Smooth muscle cell (in vitro differentiated cells): ENCODE results near the gene S100G. TPM values are rescaled to one million over a fixed set of nuclear protein-coding genes. Genes with fewer than 3 reads are reported as not detected.

Source experiments
- DNase-seq: peaks from one replicate; lab custom pipeline; 2025; ENCODE audit not compliant: unreplicated experiment; lab: John Stamatoyannopoulos, UW
- H2AFZ ChIP-seq: fragments of 200-600 bp; sonication (generic); 2 replicates; pipeline ENCODE4 v1.6.0; 2016; ENCODE audit warnings: antibody characterized with exemption, low read depth, mild to moderate bottlenecking
- H3F3A ChIP-seq: fragments of 200-600 bp; sonication (generic); 2 replicates; pipeline ENCODE4 v1.6.0; 2017; ENCODE audit warnings: antibody characterized with exemption, low read depth
- H3K27ac ChIP-seq: fragments of 200-600 bp; sonication (generic); 2 replicates; pipeline ENCODE4 v1.5.1; 2016; ENCODE audit warnings: low read depth, mild to moderate bottlenecking
- H3K27me3 ChIP-seq: fragments of 200-600 bp; sonication (generic); 2 replicates; pipeline ENCODE4 v1.6.1; 2016; ENCODE audit warnings: low read depth, mild to moderate bottlenecking
- H3K36me3 ChIP-seq: fragments of 200-600 bp; sonication (generic); 2 replicates; pipeline ENCODE4 v1.5.1; 2016; ENCODE audit warnings: low read depth
- H3K4me1 ChIP-seq: fragments of 200-600 bp; sonication (generic); 2 replicates; pipeline ENCODE4 v1.5.1; 2016; ENCODE audit warnings: low read depth
- H3K4me2 ChIP-seq: fragments of 200-600 bp; sonication (generic); 2 replicates; pipeline ENCODE4 v1.6.0; 2016; ENCODE audit warnings: mild to moderate bottlenecking
- H3K4me3 ChIP-seq: fragments of 200-600 bp; sonication (generic); 2 replicates; pipeline ENCODE4 v1.5.1; 2016; ENCODE audit warnings: mild to moderate bottlenecking
- H3K79me2 ChIP-seq: fragments of 200-600 bp; sonication (generic); 2 replicates; pipeline ENCODE4 v1.6.0; 2016; ENCODE audit warnings: low read depth, mild to moderate bottlenecking
- H3K9ac ChIP-seq: fragments of 200-600 bp; sonication (generic); 2 replicates; pipeline ENCODE4 v1.6.0; 2016; ENCODE audit warnings: low read depth
- H3K9me3 ChIP-seq: fragments of 200-600 bp; sonication (generic); replicated peaks from 2 replicates; pipeline ENCODE4 v1.5.1; 2016; ENCODE audit warnings: low read depth
- H4K20me1 ChIP-seq: fragments of 200-600 bp; sonication (generic); 2 replicates; pipeline ENCODE4 v1.6.0; 2016; ENCODE audit warnings: low read depth
- WGBS: methylation state at CpG from one replicate; pipeline ENCODE4 v1.1.7; 2016; ENCODE audit warnings: low lambda C conversion rate; 5-methylcytosine and 5-hydroxymethylcytosine counted together
- microRNA counts: library from miRNA; unstranded; fragments of <30 nt; microRNA quantifications from one replicate; lab custom pipeline; 2016
- microRNA-seq: library from miRNA; unstranded; fragments of <30 nt; microRNA quantifications from one replicate; pipeline ENCODE4, GENCODE V29; 2016; ENCODE audit warnings: borderline number of aligned reads
- polyA plus RNA-seq: library from polyadenylated mRNA; unstranded; fragments of >200 nt; fragmentation: Nextera tagmentation; extraction: Ambion mirVana; gene quantifications from 2 replicates; pipeline ENCODE4 v1.2.1, GENCODE V29; 2016
- small RNA-seq: library from RNA; depleted of rRNA; stranded (forward); fragments of <200 nt; gene quantifications from one replicate; pipeline ENCODE3, GENCODE V24; 2014
- total RNA-seq: library from RNA; depleted of rRNA; stranded (reverse); fragments of >200 nt; gene quantifications from 2 replicates; pipeline ENCODE4 v1.2.3, GENCODE V29; 2014
- TF ChIP-seq, protein P1 (sequence below): fragments of 200-600 bp; sonication (generic); IDR thresholded peaks from 2 replicates; pipeline ENCODE4 v1.5.1; 2017; ENCODE audit warnings: borderline replicate concordance, mild to moderate bottlenecking, antibody characterized with exemption; ENCODE audit not compliant: insufficient read depth, poor library complexity, severe bottlenecking

S100G gene
- total and polyA plus RNA-seq, 2 experiments from 2014 or later: not detected

DNA sequence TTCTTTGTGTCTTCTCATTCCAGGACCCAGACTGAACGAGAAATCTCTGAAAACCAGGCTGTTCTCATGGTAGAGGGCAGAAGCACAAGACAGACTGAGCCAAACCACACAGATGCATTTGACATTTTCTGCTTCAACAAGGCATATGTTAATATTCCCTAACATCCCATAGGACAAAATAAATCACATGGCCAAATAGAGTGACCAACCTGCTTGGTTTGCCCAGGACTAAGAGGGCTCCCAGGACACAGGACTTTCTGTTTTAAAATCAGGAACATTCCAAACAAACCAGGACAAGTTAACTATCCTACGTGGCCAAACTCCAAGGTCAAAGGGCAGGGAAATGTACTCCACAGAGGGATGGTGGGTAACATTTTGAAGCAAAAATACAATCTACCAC is 50.8 kb downstream of the S100G start:
- Histone ChIP-seq H3F3A (no peaks in the 10 kb centered on the region), H3K36me3 (no peaks in the 10 kb centered on the region), H3K9ac (no peak overlapping the region), H3K4me3 (no peak overlapping the region), H3K9me3 (no peaks in the 10 kb centered on the region), H3K79me2 (peaks cover 5% of the 10 kb centered on the region), H3K27me3 (no peaks in the 10 kb centered on the region), H3K4me2 (no peak overlapping the region), H3K4me1 (no peaks in the 10 kb centered on the region), H4K20me1 (no peaks in the 10 kb centered on the region), H2AFZ (no peak overlapping the region), H3K27ac (no peak overlapping the region)
- TF ChIP-seq, protein P1, sequence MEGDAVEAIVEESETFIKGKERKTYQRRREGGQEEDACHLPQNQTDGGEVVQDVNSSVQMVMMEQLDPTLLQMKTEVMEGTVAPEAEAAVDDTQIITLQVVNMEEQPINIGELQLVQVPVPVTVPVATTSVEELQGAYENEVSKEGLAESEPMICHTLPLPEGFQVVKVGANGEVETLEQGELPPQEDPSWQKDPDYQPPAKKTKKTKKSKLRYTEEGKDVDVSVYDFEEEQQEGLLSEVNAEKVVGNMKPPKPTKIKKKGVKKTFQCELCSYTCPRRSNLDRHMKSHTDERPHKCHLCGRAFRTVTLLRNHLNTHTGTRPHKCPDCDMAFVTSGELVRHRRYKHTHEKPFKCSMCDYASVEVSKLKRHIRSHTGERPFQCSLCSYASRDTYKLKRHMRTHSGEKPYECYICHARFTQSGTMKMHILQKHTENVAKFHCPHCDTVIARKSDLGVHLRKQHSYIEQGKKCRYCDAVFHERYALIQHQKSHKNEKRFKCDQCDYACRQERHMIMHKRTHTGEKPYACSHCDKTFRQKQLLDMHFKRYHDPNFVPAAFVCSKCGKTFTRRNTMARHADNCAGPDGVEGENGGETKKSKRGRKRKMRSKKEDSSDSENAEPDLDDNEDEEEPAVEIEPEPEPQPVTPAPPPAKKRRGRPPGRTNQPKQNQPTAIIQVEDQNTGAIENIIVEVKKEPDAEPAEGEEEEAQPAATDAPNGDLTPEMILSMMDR: no peak
- no peak for DNase-seq
- 94% methylated on average over 2 of the region's 2 CpGs for WGBS

DNA sequence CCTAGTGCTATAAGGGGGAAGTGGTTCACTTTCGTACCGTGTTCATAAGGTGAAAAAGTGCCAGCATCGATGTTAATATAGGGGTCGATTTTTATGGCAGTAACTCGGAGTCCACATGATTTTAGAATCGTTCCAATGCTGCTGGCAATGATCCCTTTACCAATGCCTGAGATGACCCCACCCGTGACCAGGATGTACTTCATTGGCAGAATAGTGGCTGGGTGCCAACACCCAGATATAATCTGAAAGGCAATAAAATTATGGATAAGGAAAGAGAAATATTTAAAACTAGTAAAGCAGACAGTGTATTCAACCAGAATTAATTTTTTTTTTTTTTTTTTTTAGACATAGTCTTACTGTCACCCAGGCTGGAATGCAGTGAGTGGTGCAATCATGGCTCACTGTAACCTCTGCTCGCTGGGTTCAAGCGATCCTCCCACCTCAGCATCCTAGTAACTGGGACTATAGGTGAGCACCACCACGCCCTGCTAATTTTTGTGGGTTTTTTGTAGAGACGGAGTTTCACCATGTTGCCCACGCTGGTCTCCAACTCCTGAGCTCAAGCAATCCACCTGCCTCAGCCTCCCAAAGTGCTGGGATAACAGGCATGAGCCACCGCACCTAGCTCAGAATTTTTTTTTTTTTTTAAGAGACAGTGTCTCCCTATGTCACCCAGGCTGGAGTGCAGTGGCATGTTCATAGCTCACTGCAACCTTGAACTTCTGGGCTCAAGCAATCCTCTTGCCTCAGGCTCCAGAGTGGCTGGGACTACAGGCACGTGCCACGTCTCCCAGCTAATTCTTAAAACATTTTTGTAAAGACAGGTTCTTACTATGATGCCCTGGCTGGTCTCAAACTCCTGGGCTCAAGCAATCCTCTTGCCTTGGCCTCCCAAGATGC is 53.0 kb downstream of the S100G start:
- no peak for DNase-seq
- WGBS: 96% methylated on average over 15 of the region's 15 CpGs
- Histone ChIP-seq H3K9ac (no peak overlapping the region), H2AFZ (no peak overlapping the region), H3K4me2 (no peak overlapping the region), H3K4me1 (no peaks in the 10 kb centered on the region), H3K9me3 (no peaks in the 10 kb centered on the region), H3K27me3 (no peaks in the 10 kb centered on the region), H3K27ac (no peak overlapping the region), H3K36me3 (no peaks in the 10 kb centered on the region), H4K20me1 (no peaks in the 10 kb centered on the region), H3F3A (no peaks in the 10 kb centered on the region), H3K79me2 (peaks cover 5% of the 10 kb centered on the region), H3K4me3 (no peak overlapping the region)
- TF ChIP-seq, protein P1: no peak

MicroRNAs within 50 kb of the gene (microRNA counts, 767-probe panel; counts per million panel counts)
- 183 counts per million for microRNA hsa-miR-548am-3p (lab: Ali Mortazavi, UCI)

Small RNA genes lying within 50 kb of the gene (microRNA-seq; reads per million reads assigned to microRNA genes)
- gene MIR548AM: not detected

Small RNA genes lying within 50 kb of the gene (small RNA-seq; reads per million reads assigned to genes)
- gene MIR548AM: not detected

Other genes with a start within 250 kb of the S100G start
- gene CTPS2, start 62.5 kb downstream of the S100G start, total RNA-seq: 37.1 and 45.1 TPM in 2 replicates
- gene CTPS2, start 62.5 kb downstream of the S100G start, polyA plus RNA-seq: 19.4 and 20.6 TPM in 2 replicates
- 52.3 and 64.0 TPM in 2 replicates for gene SYAP1, start 69.5 kb downstream of the S100G start, total RNA-seq
- gene SYAP1, start 69.5 kb downstream of the S100G start, polyA plus RNA-seq: 52.8 and 54.2 TPM in 2 replicates
- gene TXLNG, start 136.3 kb downstream of the S100G start, total RNA-seq: 17.5 and 19.6 TPM in 2 replicates
- gene TXLNG, start 136.3 kb downstream of the S100G start, polyA plus RNA-seq: 5.7 and 7.8 TPM in 2 replicates
- gene RBBP7, start 220.2 kb downstream of the S100G start, total RNA-seq: 116 and 117 TPM in 2 replicates
- 147 and 171 TPM in 2 replicates for gene RBBP7, start 220.2 kb downstream of the S100G start, polyA plus RNA-seq